HEK293 (cell line): Measurements from ENCODE around the gene TMCC2.

Experiments used
- CTCF ChIA-PET: fragments of 350-600 bp; formaldehyde crosslinking; extraction: SDS; loops from one replicate; lab custom pipeline; 2021; ENCODE audit warnings: antibody characterized with exemption; lab: Yijun Ruan, JAX
- POLR2A ChIA-PET: fragments of 300-600 bp; formaldehyde crosslinking; extraction: SDS; loops from one replicate; lab custom pipeline; 2020; ENCODE audit warnings: antibody characterized with exemption, inconsistent platforms; lab: Yijun Ruan, JAX
- H3K27ac ChIP-seq: fragments of 200-500 bp; sonication (Bioruptor generic); 2 replicates; pipeline ENCODE4 v1.5.1; 2014; ENCODE audit warnings: low read depth, low read length, control low read depth, inconsistent platforms; ENCODE audit errors: extremely low read depth
- H3K36me3 ChIP-seq, 2 experiments: fragments of 200-500 bp in 1 of 2; sonication (Bioruptor generic) in 1 of 2; 1 replicate in 1 of 2; 2 replicates in 1 of 2; pipeline ENCODE4 v1.5.1; 2014 to 2017; ENCODE audit warnings: inconsistent platforms in 2 of 2, low read length in 2 of 2; ENCODE audit not compliant: control insufficient read depth in 2 of 2, insufficient read depth in 1 of 2
- H3K4me1 ChIP-seq: fragments of 200-500 bp; sonication (Bioruptor generic); 2 replicates; pipeline ENCODE4 v1.5.1; 2014; ENCODE audit warnings: mild to moderate bottlenecking, low read length, inconsistent platforms; ENCODE audit not compliant: control insufficient read depth, insufficient read depth
- H3K4me3 ChIP-seq: 2 replicates; pipeline ENCODE4 v1.5.1; 2011; ENCODE audit warnings: low read depth, mild to moderate bottlenecking, control low read depth, low read length, moderate library complexity
- H3K9me3 ChIP-seq: fragments of 200-500 bp; sonication (Bioruptor generic); 2 replicates; pipeline ENCODE4 v1.5.1; 2014; ENCODE audit warnings: low read depth, low read length, inconsistent platforms; ENCODE audit not compliant: control insufficient read depth, insufficient read depth
- BCL11B ChIP-seq: fragments of 450-650 bp; formaldehyde crosslinking; IDR thresholded peaks from 2 replicates; pipeline ENCODE4 v1.5.1; 2016; ENCODE audit warnings: low read depth, missing biosample characterization, missing genetic modification characterization
- GLI4 ChIP-seq: fragments of 450-650 bp; formaldehyde crosslinking; IDR thresholded peaks from 2 replicates; pipeline ENCODE4 v1.5.1; 2016; ENCODE audit warnings: missing biosample characterization, missing genetic modification characterization
- PRDM1 ChIP-seq: fragments of 450-650 bp; formaldehyde crosslinking; IDR thresholded peaks from 2 replicates; pipeline ENCODE4; 2016; ENCODE audit warnings: missing biosample characterization, missing genetic modification characterization
- TRIM28 ChIP-seq: IDR thresholded peaks from 2 replicates; pipeline ENCODE4 v1.6.1; 2011; ENCODE audit warnings: low read length, control low read depth, borderline replicate concordance
- WT1 ChIP-seq: fragments of 450-650 bp; formaldehyde crosslinking; IDR thresholded peaks from 2 replicates; pipeline ENCODE4 v1.5.1; 2016; ENCODE audit warnings: missing biosample characterization, missing genetic modification characterization
- ZBTB48 ChIP-seq: fragments of 450-650 bp; formaldehyde crosslinking; IDR thresholded peaks from 2 replicates; pipeline ENCODE4 v1.5.1; 2016; ENCODE audit warnings: missing biosample characterization, missing genetic modification characterization
- ZBTB6 ChIP-seq: fragments of 450-650 bp; formaldehyde crosslinking; IDR thresholded peaks from 2 replicates; pipeline ENCODE4 v1.5.1; 2017; ENCODE audit warnings: missing biosample characterization, missing genetic modification characterization
- ZNF10 ChIP-seq: fragments of 450-650 bp; formaldehyde crosslinking; IDR thresholded peaks from 2 replicates; pipeline ENCODE4 v1.5.1; 2017; ENCODE audit warnings: missing biosample characterization, missing genetic modification characterization
- ZNF114 ChIP-seq: fragments of 450-650 bp; formaldehyde crosslinking; IDR thresholded peaks from 2 replicates; pipeline ENCODE4 v1.5.0; 2017; ENCODE audit warnings: missing biosample characterization, missing genetic modification characterization
- ZNF266 ChIP-seq: fragments of 450-650 bp; formaldehyde crosslinking; IDR thresholded peaks from 2 replicates; pipeline ENCODE4 v1.5.1; 2016; ENCODE audit warnings: missing biosample characterization, missing genetic modification characterization, low read depth
- ZNF558 ChIP-seq: fragments of 450-650 bp; formaldehyde crosslinking; IDR thresholded peaks from 2 replicates; pipeline ENCODE4 v1.5.1; 2016; ENCODE audit warnings: missing biosample characterization, missing genetic modification characterization
- ZNF600 ChIP-seq: fragments of 450-650 bp; formaldehyde crosslinking; IDR thresholded peaks from 2 replicates; pipeline ENCODE4 v1.5.1; 2016; ENCODE audit warnings: missing biosample characterization, missing genetic modification characterization
- ZNF654 ChIP-seq: fragments of 450-650 bp; formaldehyde crosslinking; IDR thresholded peaks from 2 replicates; pipeline ENCODE4 v1.5.1; 2016; ENCODE audit warnings: low read depth, missing biosample characterization, missing genetic modification characterization
- ZSCAN5A ChIP-seq: fragments of 450-650 bp; formaldehyde crosslinking; IDR thresholded peaks from 2 replicates; pipeline ENCODE4 v1.5.1; 2016; ENCODE audit warnings: missing biosample characterization, missing genetic modification characterization

TMCC2 gene

GRCh38 chr1:205183676-205184335, 43.9 kb upstream of the TMCC2 start:
- ChIA-PET CTCF (interaction anchor here (0.8 to 1.2 kb wide), 2 partner anchors 14 to 195 kb away, joined by 3 read pairs; no protein-coding TSS in a partner anchor), POLR2A (no interaction called here)
- no peak overlapping the region for H3K4me3 ChIP-seq
- no peak overlapping the region for H3K27ac ChIP-seq
- TF ChIP-seq ZNF10 (tag by site-specific recombination) (no peak), PRDM1 (0 out of 2 replicates have a peak, but pooled peaks have one; percentile 30)
- TF ChIP-seq, all 188 proteins: peak for 1
- no peaks in the 10 kb centered on the region for H3K9me3 ChIP-seq
- peaks cover 7 to 25% of the 10 kb centered on the region in 2 experiments; a peak in 2 of 3 replicates for H3K36me3 ChIP-seq
- H3K4me1 ChIP-seq: no peaks in the 10 kb centered on the region

- ChIA-PET CTCF (interaction anchor here (0.7 kb wide), 1 partner anchor 210 kb away, joined by 3 read pairs; no protein-coding TSS in a partner anchor), POLR2A (no interaction called here)
- no peak overlapping the region for H3K4me3 ChIP-seq
- TF ChIP-seq ZNF654 (tag by site-specific recombination) (no peak), TRIM28 (no peak), WT1 (no peak), ZNF600 (tag by site-specific recombination) (no peak), BCL11B (tag by site-specific recombination) (no peak), ZNF558 (tag by site-specific recombination) (no peak), GLI4 (no peak), ZNF266 (tag by site-specific recombination) (no peak)
- H3K4me1 ChIP-seq: peaks cover 3% of the 10 kb centered on the region; the same call in 1 of the 2 replicates
- no peak overlapping the region for H3K27ac ChIP-seq
- peaks cover 7 to 25% of the 10 kb centered on the region in 2 experiments; a peak in 2 of 3 replicates for H3K36me3 ChIP-seq
- no peaks in the 10 kb centered on the region for H3K9me3 ChIP-seq
These were observed 41.6 kb upstream of the TMCC2 start for GRCh38 chr1:205186191-205186590.

GRCh38 chr1:205187420-205187819, 40.3 kb upstream of the TMCC2 start:
- H3K9me3 ChIP-seq: no peaks in the 10 kb centered on the region
- no peak overlapping the region for H3K4me3 ChIP-seq
- peaks cover 7 to 25% of the 10 kb centered on the region in 2 experiments; a peak in 2 of 3 replicates for H3K36me3 ChIP-seq
- CTCF ChIA-PET: interaction anchor here (0.8 kb wide), 1 partner anchor 1543 kb away, joined by 3 read pairs; no protein-coding TSS in a partner anchor
- peaks cover 3% of the 10 kb centered on the region; the same call in 1 of the 2 replicates for H3K4me1 ChIP-seq
- POLR2A ChIA-PET: no interaction called here
- no peak overlapping the region for H3K27ac ChIP-seq
- no peak for TF ChIP-seq ZBTB48 (tag by site-specific recombination)

GRCh38 chr1:205188098-205188497, 39.6 kb upstream of the TMCC2 start:
- H3K36me3 ChIP-seq: peaks cover 7 to 20% of the 10 kb centered on the region in 2 experiments; a peak in 2 of 3 replicates
- no peak overlapping the region for H3K27ac ChIP-seq
- peaks cover 3% of the 10 kb centered on the region; the same call in 1 of the 2 replicates for H3K4me1 ChIP-seq
- TF ChIP-seq ZSCAN5A (tag by site-specific recombination) (no peak), ZNF114 (tag by site-specific recombination) (no peak), ZBTB6 (tag by site-specific recombination) (no peak)
- H3K4me3 ChIP-seq: no peak overlapping the region
- ChIA-PET POLR2A (no interaction called here), CTCF (interaction anchor here (0.8 to 0.9 kb wide), 2 partner anchors 46 to 1542 kb away, joined by 3 to 5 read pairs; no protein-coding TSS in a partner anchor)
- no peaks in the 10 kb centered on the region for H3K9me3 ChIP-seq
